Keratinocyte (primary cell): ENCODE measurements around the gene SECTM1.

ENCODE experiments used
- CTCF ChIP-seq, 3 experiments: IDR thresholded peaks in 1 of 3; conservative IDR thresholded peaks in 1 of 3; optimal IDR thresholded peaks in 1 of 3; 2 replicates in 2 of 3; 3 replicates in 1 of 3; pipeline versions ENCODE3 to v1.5.1; 2011; ENCODE audit warnings: low read length in 3 of 3, mild to moderate bottlenecking in 3 of 3, moderate library complexity in 2 of 3, control low read depth in 1 of 3, inconsistent platforms in 1 of 3; ENCODE audit not compliant: insufficient read depth in 2 of 3; ENCODE audit errors: extremely low read depth in 1 of 3
- EZH2 ChIP-seq: IDR thresholded peaks from one replicate; pipeline ENCODE4 v1.6.1; 2012; ENCODE audit warnings: inconsistent platforms, mild to moderate bottlenecking, low read length, moderate library complexity

- TF ChIP-seq CTCF (optimal IDR thresholded peaks at IDR 0.05 in 1 of 3, IDR thresholded peaks at IDR 0.05 in 1 of 3, conservative IDR thresholded peaks at IDR 0.05 in 1 of 3; ENCODE audit: extremely low read depth in 1 of 3, insufficient read depth in 2 of 3, low read length in 3 of 3) (no peak), EZH2 (no peak)
Measured at GRCh38 chr17:82357394-82357793, 23.8 kb upstream of the SECTM1 start.
